ENCODE data around the gene TNFSF12.

GRCh38 chr17:7560172-7561027 is 11.5 kb downstream of the TNFSF12 start:
- no peak for TF ChIP-seq CTCF (conservative IDR thresholded peaks at IDR 0.05; ENCODE audit: low read depth, low read length)
- TF ChIP-seq EZH2 (IDR thresholded peaks at IDR 0.05; ENCODE audit: low read length, unreplicated experiment), result no peak
- TF ChIP-seq EZH2phosphoT487 (IDR thresholded peaks at IDR 0.05; ENCODE audit: borderline replicate concordance, low read length), result no peak

Data from PC-3 (cell line).